H9 (cell line): ENCODE results near the gene SLBP. TPM values are rescaled to one million over a fixed set of nuclear protein-coding genes. Genes with fewer than 3 reads are reported as not detected.

Source experiments
- DNase-seq: peaks from one replicate; pipeline ENCODE4 v3.0.0-alpha.2; 2017
- H2AFZ ChIP-seq: one replicate; pipeline ENCODE4 v1.6.1; 2013; ENCODE audit warnings: mild to moderate bottlenecking, low read length, control low read depth, moderate library complexity
- H2AK5ac ChIP-seq: 2 replicates; pipeline ENCODE4 v1.6.1; 2013; ENCODE audit warnings: low read length, control low read depth, mixed read lengths; ENCODE audit not compliant: insufficient read length
- H2BK120ac ChIP-seq: one replicate; pipeline ENCODE4 v1.6.1; 2013; ENCODE audit warnings: low read depth, mild to moderate bottlenecking, low read length, control low read depth, inconsistent platforms; ENCODE audit not compliant: poor library complexity, severe bottlenecking
- H2BK12ac ChIP-seq: 2 replicates; pipeline ENCODE4 v1.6.1; 2013; ENCODE audit warnings: low read length, control low read depth, mixed read lengths, low read depth; ENCODE audit not compliant: insufficient read length
- H2BK15ac ChIP-seq: 2 replicates; pipeline ENCODE4 v1.6.1; 2013; ENCODE audit warnings: low read depth, low read length, control low read depth
- H2BK20ac ChIP-seq: one replicate; pipeline ENCODE4 v1.6.1; 2013; ENCODE audit warnings: low read depth, mild to moderate bottlenecking, low read length, control low read depth, inconsistent platforms; ENCODE audit not compliant: poor library complexity, severe bottlenecking
- H2BK5ac ChIP-seq: 2 replicates; pipeline ENCODE4 v1.6.1; 2013; ENCODE audit warnings: low read length, control low read depth, mixed read lengths; ENCODE audit not compliant: insufficient read length
- H3K14ac ChIP-seq: 2 replicates; pipeline ENCODE4 v1.6.1; 2013; ENCODE audit warnings: low read length, control low read depth; ENCODE audit not compliant: insufficient read depth
- H3K18ac ChIP-seq: 2 replicates; pipeline ENCODE4 v1.6.1; 2013; ENCODE audit warnings: low read depth, mild to moderate bottlenecking, mixed read lengths, low read length, control low read depth; ENCODE audit not compliant: insufficient read length
- H3K23ac ChIP-seq: 2 replicates; pipeline ENCODE4 v1.6.1; 2013; ENCODE audit warnings: low read length, control low read depth, mixed read lengths, low read depth; ENCODE audit not compliant: insufficient read length
- H3K23me2 ChIP-seq: 2 replicates; pipeline ENCODE4 v1.6.1; 2013; ENCODE audit warnings: low read depth, mild to moderate bottlenecking, mixed read lengths, low read length, control low read depth; ENCODE audit not compliant: insufficient read length, poor library complexity, severe bottlenecking
- H3K27ac ChIP-seq: 2 replicates; pipeline ENCODE4 v1.5.1; 2013; ENCODE audit warnings: low read length, control low read depth, mixed read lengths, low read depth; ENCODE audit not compliant: insufficient read length
- H3K27me3 ChIP-seq: 2 replicates; pipeline ENCODE4 v1.6.1; 2013; ENCODE audit warnings: low read length, control low read depth, inconsistent platforms; ENCODE audit not compliant: insufficient read depth
- H3K4ac ChIP-seq: 2 replicates; pipeline ENCODE4 v1.6.1; 2013; ENCODE audit warnings: low read depth, mild to moderate bottlenecking, control low read depth, inconsistent platforms, low read length, moderate library complexity
- H3K4me1 ChIP-seq: 2 replicates; pipeline ENCODE4 v1.6.1; 2013; ENCODE audit warnings: low read length, control low read depth, inconsistent platforms; ENCODE audit not compliant: insufficient read depth
- H3K4me2 ChIP-seq: 2 replicates; pipeline ENCODE4 v1.6.1; 2013; ENCODE audit warnings: low read length, control low read depth, mixed read lengths; ENCODE audit not compliant: insufficient read length, insufficient read depth
- H3K56ac ChIP-seq: 2 replicates; pipeline ENCODE4 v1.6.1; 2013; ENCODE audit warnings: low read depth, mild to moderate bottlenecking, mixed read lengths, low read length, control low read depth; ENCODE audit not compliant: insufficient read length
- H3K79me1 ChIP-seq: 2 replicates; pipeline ENCODE4 v1.6.1; 2013; ENCODE audit warnings: low read depth, mild to moderate bottlenecking, moderate library complexity, low read length, control low read depth, inconsistent platforms; ENCODE audit not compliant: insufficient read depth, poor library complexity, severe bottlenecking
- H3K79me2 ChIP-seq: 2 replicates; pipeline ENCODE4 v1.6.1; 2013; ENCODE audit warnings: low read length, control low read depth, inconsistent platforms; ENCODE audit not compliant: insufficient read depth
- H3K9ac ChIP-seq: 2 replicates; pipeline ENCODE4 v1.6.1; 2013; ENCODE audit warnings: low read length, control low read depth, mixed read lengths; ENCODE audit not compliant: insufficient read length; ENCODE audit errors: extremely low read depth
- H3K9me3 ChIP-seq: one replicate; pipeline ENCODE4 v1.6.1; 2013; ENCODE audit warnings: low read depth, low read length, inconsistent platforms; ENCODE audit not compliant: control insufficient read depth
- H3T11ph ChIP-seq: one replicate; pipeline ENCODE4 v1.6.1; 2013; ENCODE audit warnings: mild to moderate bottlenecking, low read length, control low read depth, inconsistent platforms
- H4K20me1 ChIP-seq: one replicate; pipeline ENCODE4 v1.6.1; 2013; ENCODE audit not compliant: control insufficient read depth, insufficient read length, insufficient read depth
- H4K5ac ChIP-seq: 2 replicates; pipeline ENCODE4 v1.6.1; 2013; ENCODE audit warnings: low read depth, mild to moderate bottlenecking, mixed read lengths, low read length, control low read depth; ENCODE audit not compliant: insufficient read length
- H4K8ac ChIP-seq: replicated peaks from 2 replicates; pipeline ENCODE4 v1.6.1; 2013; ENCODE audit warnings: low read length, control low read depth, mixed read lengths, low read depth; ENCODE audit not compliant: insufficient read length
- H4K91ac ChIP-seq: 2 replicates; pipeline ENCODE4 v1.6.1; 2013; ENCODE audit warnings: low read depth, mild to moderate bottlenecking, moderate library complexity, mixed read lengths, low read length, control low read depth; ENCODE audit not compliant: insufficient read length
- H3K27ac Mint-ChIP-seq, 3 experiments: 2 replicates in 2 of 3; 3 replicates in 1 of 3; pipeline ENCODE4 v1.8.0; 2020 to 2021; ENCODE audit warnings: mixed read lengths in 3 of 3, mild to moderate bottlenecking in 1 of 3, moderate library complexity in 1 of 3
- H3K27me3 Mint-ChIP-seq: 2 replicates; pipeline ENCODE4 v1.8.0; 2021; ENCODE audit warnings: low read depth, mild to moderate bottlenecking, moderate library complexity, mixed read lengths
- H3K36me3 Mint-ChIP-seq, 3 experiments: 2 replicates in 2 of 3; 3 replicates in 1 of 3; pipeline ENCODE4 v1.8.0; 2020 to 2021; ENCODE audit warnings: low read depth in 3 of 3, mixed read lengths in 3 of 3; ENCODE audit not compliant: insufficient read depth in 1 of 3
- H3K4me1 Mint-ChIP-seq, 2 experiments: 2 replicates each; pipeline ENCODE4 v1.8.0; 2020; ENCODE audit warnings: mixed read lengths in 2 of 2
- H3K4me3 Mint-ChIP-seq, 2 experiments: 2 replicates in 1 of 2; 3 replicates in 1 of 2; pipeline ENCODE4 v1.8.0; 2020 to 2021; ENCODE audit warnings: mild to moderate bottlenecking in 2 of 2, mixed read lengths in 2 of 2, moderate library complexity in 1 of 2
- H3K9me3 Mint-ChIP-seq, 2 experiments: 2 replicates in 1 of 2; 3 replicates in 1 of 2; pipeline ENCODE4 v1.8.0; 2020; ENCODE audit warnings: mild to moderate bottlenecking in 2 of 2, mixed read lengths in 2 of 2, moderate library complexity in 1 of 2
- WGBS: extraction: QIAGEN DNeasy Blood & Tissue Kit; methylation state at CpG from one replicate; pipeline ENCODE4 v1.1.7; 2013; ENCODE audit warnings: missing lambda C conversion rate, low lambda C conversion rate, mixed read lengths; ENCODE audit not compliant: insufficient read length; ENCODE audit errors: extremely low coverage; 5-methylcytosine and 5-hydroxymethylcytosine counted together
- total RNA-seq: library from RNA; stranded (reverse); gene quantifications from 2 replicates; pipeline ENCODE4 v1.2.1, GENCODE V29; 2021
- TF ChIP-seq, protein P1 (sequence below): fragments of 200-600 bp; sonication (generic); conservative IDR thresholded peaks from 3 replicates; pipeline ENCODE4 v1.8.0; 2021; ENCODE audit warnings: antibody characterized with exemption, mild to moderate bottlenecking

Gene SLBP
- total RNA-seq, 1 experiment from 2014 or later: 62.7 TPM

DNA sequence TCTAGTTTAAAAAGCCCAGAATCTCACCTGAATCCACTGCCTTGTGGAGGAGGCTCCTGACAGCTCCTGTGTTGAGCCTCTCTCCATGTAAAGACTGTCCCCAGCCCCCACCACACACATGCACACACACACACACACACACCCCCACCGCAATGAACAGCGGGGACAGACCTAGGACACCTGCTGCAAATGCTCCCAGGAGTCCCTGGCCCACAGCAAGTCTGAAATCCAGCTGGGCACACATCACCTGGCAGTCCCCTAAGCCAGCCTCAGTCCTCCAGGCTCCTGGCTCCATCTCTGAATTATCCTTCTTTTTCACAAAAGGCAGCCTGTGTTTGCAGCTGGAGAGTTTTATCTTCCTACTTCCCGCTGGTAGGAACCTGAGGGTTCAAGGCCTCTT lies 21.4 kb downstream of the SLBP start:
- Histone ChIP-seq H4K5ac (no peak overlapping the region), H3K79me2 (no peaks in the 10 kb centered on the region), H3K14ac (no peak overlapping the region), H4K20me1 (peaks cover 2% of the 10 kb centered on the region), H2BK120ac (no peak overlapping the region), H3K4ac (no peak overlapping the region), H2BK15ac (no peak overlapping the region), H2BK12ac (no peak overlapping the region), H2BK5ac (no peak overlapping the region), H3K4me1 (no peaks in the 10 kb centered on the region), H3K9ac (no peak overlapping the region), H3K18ac (no peak overlapping the region), H3K79me1 (no peaks in the 10 kb centered on the region), H3K27me3 (no peaks in the 10 kb centered on the region), H2AK5ac (no peak overlapping the region), H3K27ac (no peak overlapping the region), H3T11ph (no peak overlapping the region), H2AFZ (no peak overlapping the region), H4K91ac (no peak overlapping the region), H3K9me3 (no peaks in the 10 kb centered on the region), H3K23ac (no peak overlapping the region), H3K23me2 (no peaks in the 10 kb centered on the region), H3K56ac (no peak overlapping the region), H3K4me2 (no peak overlapping the region), H4K8ac (no peak overlapping the region), H2BK20ac (no peak overlapping the region)
- no peak overlapping the region; a peak in 1 of 7 replicates for H3K27ac Mint-ChIP-seq
- DNase-seq: no peak
- H3K27me3 Mint-ChIP-seq: no peaks in the 10 kb centered on the region; the same call in 1 of the 2 replicates
- no peaks in the 10 kb centered on the region for H3K9me3 Mint-ChIP-seq
- H3K4me1 Mint-ChIP-seq: peaks cover 7% of the 10 kb centered on the region in 2 experiments
- no peak overlapping the region; a peak in 1 of 5 replicates for H3K4me3 Mint-ChIP-seq
- no CpG with 5 or more reads among the region's 3 CpGs for WGBS
- peaks cover 22 to 55% (median 40%) of the 10 kb centered on the region in 3 experiments; a peak in 6 of 7 replicates for H3K36me3 Mint-ChIP-seq
- TF ChIP-seq, protein P1, sequence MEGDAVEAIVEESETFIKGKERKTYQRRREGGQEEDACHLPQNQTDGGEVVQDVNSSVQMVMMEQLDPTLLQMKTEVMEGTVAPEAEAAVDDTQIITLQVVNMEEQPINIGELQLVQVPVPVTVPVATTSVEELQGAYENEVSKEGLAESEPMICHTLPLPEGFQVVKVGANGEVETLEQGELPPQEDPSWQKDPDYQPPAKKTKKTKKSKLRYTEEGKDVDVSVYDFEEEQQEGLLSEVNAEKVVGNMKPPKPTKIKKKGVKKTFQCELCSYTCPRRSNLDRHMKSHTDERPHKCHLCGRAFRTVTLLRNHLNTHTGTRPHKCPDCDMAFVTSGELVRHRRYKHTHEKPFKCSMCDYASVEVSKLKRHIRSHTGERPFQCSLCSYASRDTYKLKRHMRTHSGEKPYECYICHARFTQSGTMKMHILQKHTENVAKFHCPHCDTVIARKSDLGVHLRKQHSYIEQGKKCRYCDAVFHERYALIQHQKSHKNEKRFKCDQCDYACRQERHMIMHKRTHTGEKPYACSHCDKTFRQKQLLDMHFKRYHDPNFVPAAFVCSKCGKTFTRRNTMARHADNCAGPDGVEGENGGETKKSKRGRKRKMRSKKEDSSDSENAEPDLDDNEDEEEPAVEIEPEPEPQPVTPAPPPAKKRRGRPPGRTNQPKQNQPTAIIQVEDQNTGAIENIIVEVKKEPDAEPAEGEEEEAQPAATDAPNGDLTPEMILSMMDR: no peak
